Activated CD8-positive, alpha-beta memory T cell treated with anti-CD3 and anti-CD28 coated beads, Interleukin-2, amount 50 U/mL, for 48 hours (primary cell): ENCODE data around the gene GPR152.

Source experiments
- DNase-seq: peaks from one replicate; pipeline ENCODE4 v3.0.0-alpha.2; 2020

GPR152 gene

GRCh38 chr11:67421430-67422031, 31.0 kb downstream of the GPR152 start:
- no peak for DNase-seq

GRCh38 chr11:67420646-67421429, 31.7 kb downstream of the GPR152 start:
- DNase-seq, result peak; percentile 100

- DNase-seq, result peak; percentile 65
Observed at GRCh38 chr11:67420147-67420645, 32.3 kb downstream of the GPR152 start.

- DNase-seq, result peak; percentile 63
Observed at GRCh38 chr11:67419325-67420049, 33.0 kb downstream of the GPR152 start.

- DNase-seq, result peak; percentile 71
Observed at GRCh38 chr11:67418476-67419281, 33.9 kb downstream of the GPR152 start.

- no peak for DNase-seq
Observed at GRCh38 chr11:67417425-67417824, 35.1 kb downstream of the GPR152 start.

- peak; percentile 67 for DNase-seq
Observed at GRCh38 chr11:67416416-67417335, 35.9 kb downstream of the GPR152 start.

- DNase-seq, result no peak
Observed at GRCh38 chr11:67415501-67416304, 36.8 kb downstream of the GPR152 start, which contains the start of gene CARNS1. Gene CARNS1 (plus strand): TSS chr11:67415678. CDS start chr11:67416200, 522 bp downstream.

- DNase-seq, result no peak
Observed at GRCh38 chr11:67413266-67413849, 39.2 kb downstream of the GPR152 start.

- DNase-seq, result no peak
Observed at GRCh38 chr11:67412495-67413179, 39.9 kb downstream of the GPR152 start.

GRCh38 chr11:67411785-67412152, 40.8 kb downstream of the GPR152 start:
- no peak for DNase-seq

- DNase-seq, result no peak
Observed at GRCh38 chr11:67410984-67411784, 41.3 kb downstream of the GPR152 start.

GRCh38 chr11:67410369-67410831, 42.1 kb downstream of the GPR152 start:
- no peak for DNase-seq

- no peak for DNase-seq
Observed at GRCh38 chr11:67409781-67410368, 42.7 kb downstream of the GPR152 start.

GRCh38 chr11:67409261-67409666, 43.3 kb downstream of the GPR152 start:
- peak; percentile 86 for DNase-seq

GRCh38 chr11:67408437-67409200, 43.9 kb downstream of the GPR152 start:
- DNase-seq, result no peak

- no peak for DNase-seq
Observed at GRCh38 chr11:67407688-67408163, 44.8 kb downstream of the GPR152 start.
